Measurements from ENCODE around the gene MAT2A. TPM values are rescaled to one million over a fixed set of nuclear protein-coding genes. Genes with fewer than 3 reads are reported as not detected.
A peak's percentile ranks its signal among the peaks of the same experiment; 100 is the strongest.

MAT2A gene
- total RNA-seq, 2 donors from 2014 or later: 103 to 134 TPM

GRCh38 chr2:85537600-85538506 lies 1.1 kb upstream of the MAT2A start:
- H3K9me3 ChIP-seq: no peaks in the 10 kb centered on the region
- WGBS: 1% methylated on average over 34 of the region's 35 CpGs
- DNase-seq (ENCODE audit: low spot score): peak; percentile 75

GRCh38 chr2:85539361-85540132 lies 579 bp downstream of the MAT2A start:
- TF ChIP-seq POLR2A (IDR thresholded peaks at IDR 0.05) (no peak), POLR2AphosphoS5 (IDR thresholded peaks at IDR 0.05) (peak; percentile 46), CTCF (IDR thresholded peaks at IDR 0.05) (peak in 2 of 4 experiments; percentile 18 to 41)
- DNase-seq (ENCODE audit: low spot score): peak; percentile 51
- intact Hi-C loops (cut with DNase I): loop anchor here (1.0 kb wide), 1 partner anchor 102 kb away; no protein-coding TSS in a partner anchor
- H3K27ac ChIP-seq: peak overlapping the region; percentile 98
- H3K4me1 ChIP-seq (replicated peaks): peaks cover 8% of the 10 kb centered on the region
- 0% methylated on average over 39 of the region's 67 CpGs for WGBS
- peak overlapping the region; percentile 88 to 90 for H3K4me3 ChIP-seq
- peaks cover 0 to 18% of the 10 kb centered on the region in 2 donors for H3K36me3 ChIP-seq
- no peaks in the 10 kb centered on the region for H3K27me3 ChIP-seq (replicated peaks; ENCODE audit: insufficient read depth)
- no peaks in the 10 kb centered on the region for H3K9me3 ChIP-seq

More at GRCh38 chr2:85537600-85538506, 1.1 kb upstream of the MAT2A start:
- Histone ChIP-seq H3K27ac (peak overlapping the region; percentile 98), H3K36me3 (peaks cover 0 to 2% of the 10 kb centered on the region in 2 donors), H3K4me3 (peak overlapping the region; percentile 88 to 90), H3K27me3 (replicated peaks; ENCODE audit: insufficient read depth) (no peaks in the 10 kb centered on the region), H3K4me1 (replicated peaks) (peaks cover 8% of the 10 kb centered on the region)
- intact Hi-C loops (cut with DNase I): no loop called here
- TF ChIP-seq POLR2AphosphoS5 (IDR thresholded peaks at IDR 0.05) (peak; percentile 71), CTCF (IDR thresholded peaks at IDR 0.05) (peak in 1 of 4 experiments; percentile 34), POLR2A (IDR thresholded peaks at IDR 0.05) (no peak)

DNA sequence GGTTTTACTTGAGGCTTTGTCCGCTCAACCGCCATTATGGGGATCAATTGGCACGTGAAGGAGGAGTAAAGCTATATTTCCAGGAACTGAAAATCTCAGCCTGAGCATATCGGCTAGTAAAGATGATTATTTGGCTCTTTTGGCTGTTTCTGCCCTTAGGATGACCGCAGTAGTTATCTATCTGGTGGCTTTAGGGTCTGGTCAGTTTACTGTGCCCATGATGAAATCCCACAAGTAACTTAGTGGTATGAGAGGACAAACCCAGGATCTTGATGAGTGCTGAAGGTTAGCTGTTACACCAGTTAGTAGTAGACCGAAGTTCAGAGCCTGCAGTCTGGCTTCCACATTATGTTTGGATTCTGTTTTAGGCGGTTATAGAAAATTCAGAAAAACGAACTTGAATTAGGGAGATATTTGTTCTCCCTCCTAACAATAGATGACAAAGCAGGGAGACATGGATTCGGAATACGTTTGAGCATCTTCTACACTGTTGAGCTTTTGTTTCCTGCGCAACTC lies 1.2 kb downstream of the MAT2A start:
- TF ChIP-seq POLR2A (IDR thresholded peaks at IDR 0.05) (no peak), CTCF (IDR thresholded peaks at IDR 0.05) (no peak), POLR2AphosphoS5 (IDR thresholded peaks at IDR 0.05) (no peak)
- WGBS: 2% methylated on average over 11 of the region's 11 CpGs
- intact Hi-C loops (cut with DNase I): no loop called here

GRCh38 chr2:85541262-85541661 lies 2.3 kb downstream of the MAT2A start:
- DNase-seq (ENCODE audit: low spot score): no peak
- TF ChIP-seq POLR2A (IDR thresholded peaks at IDR 0.05): no peak
- no peak for TF ChIP-seq CTCF (IDR thresholded peaks at IDR 0.05)
- no peak for TF ChIP-seq POLR2AphosphoS5 (IDR thresholded peaks at IDR 0.05)
- Histone ChIP-seq H3K4me3 (peak overlapping the region in 1 of 2 donors; percentile 90), H3K27me3 (replicated peaks; ENCODE audit: insufficient read depth) (no peaks in the 10 kb centered on the region), H3K9me3 (no peaks in the 10 kb centered on the region), H3K4me1 (replicated peaks) (peaks cover 8% of the 10 kb centered on the region), H3K36me3 (peaks cover 0 to 18% of the 10 kb centered on the region in 2 donors), H3K27ac (peak overlapping the region; percentile 21 to 98)
- intact Hi-C loops (cut with DNase I): no loop called here
- WGBS: 20% methylated on average over 4 of the region's 4 CpGs

More for the DNA sequence above, 1.2 kb downstream of the MAT2A start:
- Histone ChIP-seq H3K36me3 (peaks cover 0 to 18% of the 10 kb centered on the region in 2 donors), H3K4me3 (peak overlapping the region; percentile 88 to 90), H3K9me3 (no peaks in the 10 kb centered on the region), H3K27me3 (replicated peaks; ENCODE audit: insufficient read depth) (no peaks in the 10 kb centered on the region), H3K4me1 (replicated peaks) (peaks cover 8% of the 10 kb centered on the region), H3K27ac (peak overlapping the region; percentile 98)
- no peak for DNase-seq (ENCODE audit: low spot score)
